DND-41 (cell line): ENCODE data around the gene ESAM.

ENCODE experiments used
- ATAC-seq: fragments of 200-7000 bp; cut with Tn5 transposase; 3 replicates; pipeline ENCODE4 v1.9.1; 2021; ENCODE audit warnings: low read depth; ENCODE audit not compliant: insufficient read depth
- DNase-seq: peaks from one replicate; pipeline ENCODE4 v3.0.0-alpha.2; 2020
- H2AFZ ChIP-seq: 2 replicates; pipeline ENCODE4 v1.6.0; 2012; ENCODE audit warnings: low read depth, low read length
- H3K27ac ChIP-seq: 2 replicates; pipeline ENCODE4 v1.5.1; 2012; ENCODE audit warnings: low read length, inconsistent platforms
- H3K27me3 ChIP-seq: fragments of 200-600 bp; sonication (generic); 2 replicates; pipeline ENCODE4 v1.6.0; 2012; ENCODE audit warnings: low read length, mild to moderate bottlenecking, inconsistent platforms; ENCODE audit not compliant: insufficient read depth, poor library complexity
- H3K36me3 ChIP-seq: 2 replicates; pipeline ENCODE4 v1.5.1; 2012; ENCODE audit warnings: low read length, inconsistent platforms; ENCODE audit not compliant: insufficient read depth
- H3K4me1 ChIP-seq: 2 replicates; pipeline ENCODE4 v1.5.1; 2012; ENCODE audit warnings: mild to moderate bottlenecking, low read length; ENCODE audit not compliant: insufficient read depth
- H3K4me2 ChIP-seq: 2 replicates; pipeline ENCODE4 v1.6.0; 2012; ENCODE audit warnings: mild to moderate bottlenecking, moderate library complexity, low read length, inconsistent platforms; ENCODE audit not compliant: insufficient read depth
- H3K4me3 ChIP-seq, 2 experiments: fragments of 200-600 bp in 1 of 2; shearing (Covaris generic) in 1 of 2; 2 replicates each; pipeline ENCODE4 v1.5.1; 2012 to 2016; ENCODE audit warnings: inconsistent platforms in 2 of 2, low read length in 2 of 2, mild to moderate bottlenecking in 2 of 2, low read depth in 1 of 2, moderate library complexity in 1 of 2
- H3K79me2 ChIP-seq: 2 replicates; pipeline ENCODE4 v1.6.0; 2012; ENCODE audit warnings: low read length, inconsistent platforms; ENCODE audit not compliant: insufficient read depth
- H3K9ac ChIP-seq: 2 replicates; pipeline ENCODE4 v1.6.0; 2012; ENCODE audit warnings: low read depth, mild to moderate bottlenecking, inconsistent platforms, low read length, moderate library complexity
- H3K9me3 ChIP-seq: 2 replicates; pipeline ENCODE4 v1.5.1; 2012; ENCODE audit warnings: low read length, moderate library complexity, mild to moderate bottlenecking, inconsistent platforms; ENCODE audit not compliant: insufficient read depth, severe bottlenecking
- H4K20me1 ChIP-seq: 2 replicates; pipeline ENCODE4 v1.6.0; 2012; ENCODE audit warnings: low read length; ENCODE audit not compliant: insufficient read depth
- EZH2 ChIP-seq: IDR thresholded peaks from 3 replicates; pipeline ENCODE4 v1.6.1; 2012; ENCODE audit warnings: borderline replicate concordance, low read depth, mild to moderate bottlenecking, moderate library complexity, low read length, inconsistent platforms; ENCODE audit not compliant: severe bottlenecking
- TF ChIP-seq, protein P1 (sequence below): IDR thresholded peaks from 2 replicates; pipeline ENCODE4 v1.5.1; 2012; ENCODE audit warnings: borderline replicate concordance, low read length, moderate library complexity, mild to moderate bottlenecking; ENCODE audit not compliant: poor library complexity, severe bottlenecking; ENCODE audit errors: extremely low read depth

Gene ESAM

DNA sequence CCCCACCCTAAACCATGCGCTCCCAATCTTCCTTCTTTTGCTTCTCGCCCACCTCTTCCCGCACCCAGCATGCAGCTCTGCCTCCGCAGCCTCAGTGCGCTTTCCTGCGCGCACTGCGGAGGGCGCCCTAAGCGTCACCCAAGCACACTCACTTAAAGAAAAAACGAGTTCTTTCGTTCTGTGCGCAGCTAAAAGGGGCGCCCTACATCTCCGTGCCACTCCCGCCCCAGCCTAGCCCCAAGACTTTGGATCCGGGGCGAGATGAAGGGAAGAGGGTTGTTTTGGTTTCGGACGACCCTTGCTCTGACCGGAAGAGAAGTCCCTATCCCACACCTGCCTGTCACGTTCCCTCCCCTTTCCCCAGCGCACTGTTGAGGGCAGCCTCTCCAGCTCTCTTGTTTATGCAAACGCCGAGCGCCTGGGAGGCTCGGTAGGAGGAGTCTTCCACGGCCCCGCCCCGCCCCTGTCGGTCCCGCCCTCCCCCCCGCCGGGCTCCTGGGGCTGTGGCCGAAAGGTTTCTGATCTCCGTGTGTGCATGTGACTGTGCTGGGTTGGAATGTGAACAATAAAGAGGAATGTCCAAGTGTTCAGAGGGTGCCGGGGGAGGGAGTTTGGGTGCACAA lies 15.4 kb downstream of the ESAM start:
- no peaks in the 10 kb centered on the region for H3K36me3 ChIP-seq
- peaks cover 11% of the 10 kb centered on the region for H4K20me1 ChIP-seq
- no peak for ATAC-seq
- peaks cover 34% of the 10 kb centered on the region for H3K27me3 ChIP-seq
- no peak overlapping the region for H3K9ac ChIP-seq
- no peak overlapping the region for H3K4me3 ChIP-seq
- no peaks in the 10 kb centered on the region for H3K4me1 ChIP-seq
- no peaks in the 10 kb centered on the region for H3K79me2 ChIP-seq
- H3K27ac ChIP-seq = no peak overlapping the region
- no peak overlapping the region for H2AFZ ChIP-seq
- H3K9me3 ChIP-seq = no peaks in the 10 kb centered on the region
- no peak for DNase-seq
- H3K4me2 ChIP-seq = no peak overlapping the region
- no peak for TF ChIP-seq EZH2
- TF ChIP-seq, protein P1, sequence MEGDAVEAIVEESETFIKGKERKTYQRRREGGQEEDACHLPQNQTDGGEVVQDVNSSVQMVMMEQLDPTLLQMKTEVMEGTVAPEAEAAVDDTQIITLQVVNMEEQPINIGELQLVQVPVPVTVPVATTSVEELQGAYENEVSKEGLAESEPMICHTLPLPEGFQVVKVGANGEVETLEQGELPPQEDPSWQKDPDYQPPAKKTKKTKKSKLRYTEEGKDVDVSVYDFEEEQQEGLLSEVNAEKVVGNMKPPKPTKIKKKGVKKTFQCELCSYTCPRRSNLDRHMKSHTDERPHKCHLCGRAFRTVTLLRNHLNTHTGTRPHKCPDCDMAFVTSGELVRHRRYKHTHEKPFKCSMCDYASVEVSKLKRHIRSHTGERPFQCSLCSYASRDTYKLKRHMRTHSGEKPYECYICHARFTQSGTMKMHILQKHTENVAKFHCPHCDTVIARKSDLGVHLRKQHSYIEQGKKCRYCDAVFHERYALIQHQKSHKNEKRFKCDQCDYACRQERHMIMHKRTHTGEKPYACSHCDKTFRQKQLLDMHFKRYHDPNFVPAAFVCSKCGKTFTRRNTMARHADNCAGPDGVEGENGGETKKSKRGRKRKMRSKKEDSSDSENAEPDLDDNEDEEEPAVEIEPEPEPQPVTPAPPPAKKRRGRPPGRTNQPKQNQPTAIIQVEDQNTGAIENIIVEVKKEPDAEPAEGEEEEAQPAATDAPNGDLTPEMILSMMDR = no peak

DNA sequence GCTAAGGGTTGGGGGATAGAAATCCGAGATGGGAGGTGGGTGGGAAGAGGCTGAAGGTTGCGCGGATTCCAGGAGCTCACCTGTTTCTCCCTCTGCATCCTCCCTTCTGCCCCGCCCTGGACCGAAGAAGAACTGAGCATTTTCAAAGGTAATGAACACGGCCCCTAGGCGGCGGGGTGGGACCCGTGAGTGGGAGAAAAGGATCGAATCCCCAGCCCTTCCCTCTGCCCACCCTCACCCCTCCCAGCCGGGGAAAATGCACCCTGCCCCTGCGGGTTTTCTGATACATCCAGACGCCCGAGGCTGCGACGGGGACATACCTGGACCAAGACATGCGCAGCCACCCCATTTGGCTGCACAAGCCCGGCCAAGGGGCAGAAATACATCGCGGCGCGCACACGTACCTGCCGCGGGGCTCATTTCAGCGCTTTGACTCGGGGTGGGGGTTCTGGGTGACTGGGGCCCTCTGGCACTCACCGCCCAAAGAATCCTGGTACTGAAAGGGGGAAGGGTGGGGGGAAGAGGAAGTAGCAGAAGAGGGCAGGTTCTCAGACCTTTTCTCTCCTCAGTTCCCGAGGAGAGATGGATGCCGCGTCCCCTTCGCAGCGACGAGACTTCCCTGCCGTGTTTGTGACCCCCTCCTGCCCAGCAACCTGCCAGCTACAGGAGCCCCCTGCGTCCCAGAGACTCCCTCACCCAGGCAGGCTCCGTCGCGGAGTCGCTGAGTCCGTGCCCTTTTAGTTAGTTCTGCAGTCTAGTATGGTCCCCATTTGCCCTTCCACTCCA lies 16.1 kb downstream of the ESAM start:
- no peak for TF ChIP-seq EZH2
- TF ChIP-seq, protein P1 = no peak
- no peak overlapping the region for H3K9ac ChIP-seq
- peaks cover 11% of the 10 kb centered on the region for H4K20me1 ChIP-seq
- no peak overlapping the region for H2AFZ ChIP-seq
- H3K9me3 ChIP-seq = no peaks in the 10 kb centered on the region
- H3K27me3 ChIP-seq = peaks cover 38% of the 10 kb centered on the region
- no peak overlapping the region for H3K4me2 ChIP-seq
- DNase-seq (no peak), ATAC-seq (no peak)
- no peaks in the 10 kb centered on the region for H3K36me3 ChIP-seq
- H3K79me2 ChIP-seq = no peaks in the 10 kb centered on the region
- H3K4me1 ChIP-seq = no peaks in the 10 kb centered on the region
- H3K4me3 ChIP-seq = no peak overlapping the region
- no peak overlapping the region for H3K27ac ChIP-seq

DNA sequence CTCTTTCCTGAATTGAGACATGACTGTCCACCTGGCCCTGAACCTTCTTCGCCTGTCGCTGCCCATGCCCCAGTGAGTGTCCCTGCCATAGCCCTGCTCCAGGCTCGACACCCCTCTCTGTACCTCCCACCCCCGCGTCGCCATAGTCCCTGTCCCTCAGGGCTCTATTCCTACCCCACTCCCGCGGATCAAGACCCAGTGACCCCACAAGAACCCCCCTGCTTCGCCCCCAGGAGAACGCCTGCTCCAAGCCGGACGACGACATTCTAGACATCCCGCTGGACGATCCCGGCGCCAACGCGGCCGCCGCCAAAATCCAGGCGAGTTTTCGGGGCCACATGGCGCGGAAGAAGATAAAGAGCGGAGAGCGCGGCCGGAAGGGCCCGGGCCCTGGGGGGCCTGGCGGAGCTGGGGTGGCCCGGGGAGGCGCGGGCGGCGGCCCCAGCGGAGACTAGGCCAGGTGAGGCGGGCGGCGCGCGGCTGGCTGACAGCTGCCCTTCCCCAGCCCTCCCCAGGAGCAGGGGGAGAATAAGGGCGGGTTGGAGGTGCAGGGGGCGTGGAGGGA lies 16.7 kb downstream of the ESAM start:
- no peak overlapping the region for H2AFZ ChIP-seq
- peaks cover 11% of the 10 kb centered on the region for H4K20me1 ChIP-seq
- H3K9me3 ChIP-seq = no peaks in the 10 kb centered on the region
- H3K79me2 ChIP-seq = no peaks in the 10 kb centered on the region
- no peak overlapping the region for H3K4me3 ChIP-seq
- no peaks in the 10 kb centered on the region for H3K36me3 ChIP-seq
- DNase-seq = no peak
- TF ChIP-seq, protein P1 = no peak
- no peak for TF ChIP-seq EZH2
- no peaks in the 10 kb centered on the region for H3K4me1 ChIP-seq
- no peak for ATAC-seq
- no peak overlapping the region for H3K4me2 ChIP-seq
- H3K27me3 ChIP-seq = peaks cover 38% of the 10 kb centered on the region
- H3K9ac ChIP-seq = no peak overlapping the region
- no peak overlapping the region for H3K27ac ChIP-seq
